Esophagus muscularis mucosa (tissue), 4 donors: Measurements from ENCODE around the gene HOXA9. TPM values are rescaled to one million over a fixed set of nuclear protein-coding genes. Genes with fewer than 3 reads are reported as not detected.
A peak's percentile ranks its signal among the peaks of the same experiment; 100 is the strongest.

Experiments used
- DNase-seq: peaks from one replicate; pipeline ENCODE4 v3.0.0-alpha.2; 2017; ENCODE audit errors: extremely low spot score
- H3K27ac ChIP-seq, 4 donors: fragments of 200-600 bp; sonication (generic); replicated peaks in 1 of 4; 1 replicate in 3 of 4; 2 replicates in 1 of 4; pipeline ENCODE4 v1.5.1; 2016 to 2019; ENCODE audit warnings: mild to moderate bottlenecking in 1 of 4
- H3K27me3 ChIP-seq, 4 donors: fragments of 200-600 bp; sonication (generic); one replicate each; pipeline versions ENCODE4 v1.5.1 to v1.6.0; 2016 to 2019
- H3K36me3 ChIP-seq, 4 donors: fragments of 200-600 bp; sonication (generic); one replicate each; pipeline ENCODE4 v1.5.1; 2016 to 2019
- H3K4me1 ChIP-seq, 4 donors: fragments of 200-600 bp; sonication (generic); one replicate each; pipeline ENCODE4 v1.5.1; 2016 to 2019
- H3K4me3 ChIP-seq, 4 donors: fragments of 200-600 bp; sonication (generic); 1 replicate in 2 of 4; 2 replicates in 2 of 4; pipeline ENCODE4 v1.5.1; 2016 to 2019; ENCODE audit warnings: mild to moderate bottlenecking in 4 of 4, moderate library complexity in 1 of 4
- H3K9me3 ChIP-seq, 4 donors: fragments of 200-600 bp; sonication (generic); 1 replicate in 3 of 4; 2 replicates in 1 of 4; pipeline ENCODE4 v1.5.1; 2016 to 2019
- EP300 ChIP-seq: sonication (generic); formaldehyde crosslinking; IDR thresholded peaks from one replicate; pipeline ENCODE4 v1.6.1; 2017; ENCODE audit warnings: antibody characterized with exemption
- POLR2A ChIP-seq: fragments of 450-650 bp; IDR thresholded peaks from one replicate; pipeline ENCODE4 v1.6.1; 2017; ENCODE audit warnings: antibody characterized with exemption, moderate library complexity, mild to moderate bottlenecking, low read depth
- POLR2AphosphoS5 ChIP-seq, 2 donors: sonication (generic); formaldehyde crosslinking; IDR thresholded peaks; one replicate each; pipeline ENCODE4 v1.6.1; 2017; ENCODE audit warnings: antibody characterized with exemption in 2 of 2
- WGBS: methylation state at CpG from one replicate; pipeline ENCODE4 v1.1.5; 2018; 5-methylcytosine and 5-hydroxymethylcytosine counted together
- intact Hi-C: fragments of 100-400 bp; cut with DNase I; formaldehyde crosslinking; loops from one replicate; pipeline ENCODE4 v1.15.1; 2023
- total RNA-seq, 4 donors: library from RNA; depleted of rRNA; stranded (reverse); fragments of >200 nt; gene quantifications; one replicate each; pipeline versions ENCODE4 v1.1.0 to v1.2.1, GENCODE V29; 2016
- TF ChIP-seq, protein P1 (sequence below), 3 experiments: fragments of 200-600 bp in 2 of 3; fragments of 450-650 bp in 1 of 3; sonication (generic) in 2 of 3; IDR thresholded peaks; one replicate each; pipeline ENCODE4 v1.5.1; 2017 to 2019; ENCODE audit warnings: antibody characterized with exemption in 3 of 3, mild to moderate bottlenecking in 2 of 3, moderate library complexity in 1 of 3

HOXA9 gene
- total RNA-seq, 4 donors from 2014 or later, result 0.50 TPM; not detected in 3

DNA sequence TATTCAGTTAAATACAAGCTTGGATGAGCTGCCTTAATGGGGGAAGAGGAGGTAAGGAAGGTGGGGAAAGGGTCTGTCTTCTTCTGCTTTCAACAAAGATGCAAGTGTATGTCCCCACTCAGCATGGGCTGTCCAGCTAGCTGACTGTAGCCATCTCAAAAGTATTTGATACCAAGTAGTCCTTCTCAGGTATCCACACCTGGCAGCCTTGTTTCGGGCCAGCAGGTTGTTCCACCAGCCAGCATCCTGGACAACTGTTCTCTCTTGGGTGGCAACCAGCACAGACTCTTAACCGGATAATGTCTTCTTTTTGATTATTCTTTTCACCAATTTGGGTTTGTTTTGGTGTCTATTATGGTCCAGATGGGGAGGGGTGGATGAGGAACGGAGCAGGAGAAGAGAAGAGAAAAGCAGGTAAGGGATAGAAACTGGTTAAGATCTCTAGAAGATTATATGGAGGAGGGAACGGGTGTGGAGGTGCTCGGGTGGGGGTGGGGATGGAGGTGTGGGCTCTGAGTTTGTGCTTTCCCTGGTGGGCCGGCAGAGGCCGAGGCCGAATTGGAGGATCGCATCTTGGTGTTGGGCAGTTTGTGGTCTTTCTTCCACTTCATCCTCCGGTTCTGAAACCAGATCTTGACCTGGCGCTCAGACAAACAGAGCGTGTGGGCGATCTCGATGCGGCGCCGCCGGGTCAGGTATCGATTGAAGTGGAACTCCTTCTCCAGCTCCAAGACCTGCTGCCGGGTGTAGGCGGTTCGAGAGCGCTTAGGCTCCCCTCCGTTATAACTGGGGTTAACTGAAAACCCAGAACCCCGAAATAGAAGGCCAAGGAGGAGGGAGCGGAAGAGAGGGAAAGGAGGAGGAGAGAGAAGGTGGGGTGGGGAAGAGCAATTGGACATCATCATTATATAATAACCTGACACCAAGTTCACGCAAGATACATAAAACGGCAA is 36.3 kb downstream of the HOXA9 start:
- peaks cover 10 to 83% (median 81%) of the 10 kb centered on the region in 4 donors for H3K4me1 ChIP-seq
- no peaks in the 10 kb centered on the region for H3K36me3 ChIP-seq
- H3K4me3 ChIP-seq, result peak overlapping the region; percentile 81 to 94 (median 89)
- no peaks in the 10 kb centered on the region for H3K9me3 ChIP-seq
- H3K27ac ChIP-seq, result peak overlapping the region; percentile 96 to 100 (median 99)
- no peaks in the 10 kb centered on the region for H3K27me3 ChIP-seq
- 20% methylated on average over 28 of the region's 28 CpGs for WGBS
- intact Hi-C loops, result no loop called here
- TF ChIP-seq POLR2AphosphoS5 (IDR thresholded peaks at IDR 0.05), result peak in 1 of 2 donors; percentile 3
- TF ChIP-seq, protein P1, sequence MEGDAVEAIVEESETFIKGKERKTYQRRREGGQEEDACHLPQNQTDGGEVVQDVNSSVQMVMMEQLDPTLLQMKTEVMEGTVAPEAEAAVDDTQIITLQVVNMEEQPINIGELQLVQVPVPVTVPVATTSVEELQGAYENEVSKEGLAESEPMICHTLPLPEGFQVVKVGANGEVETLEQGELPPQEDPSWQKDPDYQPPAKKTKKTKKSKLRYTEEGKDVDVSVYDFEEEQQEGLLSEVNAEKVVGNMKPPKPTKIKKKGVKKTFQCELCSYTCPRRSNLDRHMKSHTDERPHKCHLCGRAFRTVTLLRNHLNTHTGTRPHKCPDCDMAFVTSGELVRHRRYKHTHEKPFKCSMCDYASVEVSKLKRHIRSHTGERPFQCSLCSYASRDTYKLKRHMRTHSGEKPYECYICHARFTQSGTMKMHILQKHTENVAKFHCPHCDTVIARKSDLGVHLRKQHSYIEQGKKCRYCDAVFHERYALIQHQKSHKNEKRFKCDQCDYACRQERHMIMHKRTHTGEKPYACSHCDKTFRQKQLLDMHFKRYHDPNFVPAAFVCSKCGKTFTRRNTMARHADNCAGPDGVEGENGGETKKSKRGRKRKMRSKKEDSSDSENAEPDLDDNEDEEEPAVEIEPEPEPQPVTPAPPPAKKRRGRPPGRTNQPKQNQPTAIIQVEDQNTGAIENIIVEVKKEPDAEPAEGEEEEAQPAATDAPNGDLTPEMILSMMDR (IDR thresholded peaks at IDR 0.05), result no peak
- DNase-seq, result no peak

DNA sequence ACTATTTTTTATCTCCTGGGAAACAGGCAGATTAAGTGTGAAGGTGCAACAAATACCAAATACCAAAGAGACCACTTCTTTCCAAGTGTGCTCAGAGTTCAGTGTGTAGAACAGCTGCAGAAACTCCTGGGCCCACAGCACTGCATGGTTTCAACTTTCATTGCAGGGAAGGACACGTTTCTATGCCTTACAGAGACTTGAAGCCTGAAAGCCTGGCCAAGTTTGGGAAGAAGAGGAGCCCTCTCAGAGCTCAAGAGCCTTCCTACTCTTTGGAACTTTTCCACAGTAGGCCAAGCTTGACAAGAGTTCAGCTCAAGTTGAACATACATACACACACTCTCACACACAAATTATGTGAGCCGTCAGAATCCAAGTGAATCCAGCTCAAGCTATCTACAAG is 37.3 kb downstream of the HOXA9 start:
- WGBS, result 30% methylated on average over 2 of the region's 2 CpGs
- intact Hi-C loops, result no loop called here
- peaks cover 20 to 82% (median 81%) of the 10 kb centered on the region in 4 donors for H3K4me1 ChIP-seq
- no peak for DNase-seq
- H3K27ac ChIP-seq, result peak overlapping the region; percentile 96 to 100 (median 99)
- H3K27me3 ChIP-seq, result no peaks in the 10 kb centered on the region
- TF ChIP-seq POLR2AphosphoS5 (IDR thresholded peaks at IDR 0.05), result peak; percentile 60 to 76
- no peak for TF ChIP-seq EP300
- no peaks in the 10 kb centered on the region for H3K36me3 ChIP-seq
- no peaks in the 10 kb centered on the region for H3K9me3 ChIP-seq
- peak overlapping the region in 2 of 4 donors; percentile 1 to 10 for H3K4me3 ChIP-seq

DNA sequence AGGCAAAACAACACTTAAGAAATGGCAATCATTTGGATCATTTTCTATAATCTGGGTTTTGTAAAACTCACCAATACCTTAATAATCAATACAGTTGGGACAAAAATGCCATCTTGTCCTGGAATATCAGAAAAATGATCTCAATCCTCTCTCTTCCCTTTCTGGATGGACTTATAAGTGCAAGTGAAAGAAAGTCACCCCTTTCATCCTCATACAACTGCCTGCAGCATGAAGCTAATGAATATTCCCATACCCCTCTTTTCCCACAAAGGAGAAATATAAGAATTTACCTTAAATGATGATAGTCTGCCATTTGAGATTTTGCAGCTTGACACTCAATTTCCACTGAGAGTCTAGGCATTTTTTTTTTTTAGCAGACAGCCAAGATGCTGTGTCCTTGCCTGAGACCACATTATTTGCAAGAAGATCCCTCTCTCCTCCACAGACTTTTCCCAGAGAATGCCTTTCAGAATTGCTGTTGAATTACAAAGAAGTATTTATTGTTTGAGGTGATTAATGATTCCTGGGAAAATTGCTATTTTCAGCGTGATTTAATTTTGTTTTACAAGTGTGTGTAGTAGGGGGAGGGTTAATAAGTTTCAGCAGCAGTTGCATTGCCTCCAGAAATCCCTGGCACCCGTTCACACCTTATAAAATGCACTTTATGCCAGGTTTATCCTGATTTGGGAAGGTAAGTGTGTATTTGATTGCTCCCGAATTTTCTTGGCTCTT is 38.6 kb downstream of the HOXA9 start:
- Histone ChIP-seq H3K4me1 (peaks cover 21 to 74% (median 73%) of the 10 kb centered on the region in 4 donors), H3K36me3 (no peaks in the 10 kb centered on the region), H3K27me3 (no peaks in the 10 kb centered on the region), H3K4me3 (peak overlapping the region in 1 of 4 donors; percentile 4), H3K9me3 (no peaks in the 10 kb centered on the region), H3K27ac (peak overlapping the region; percentile 96 to 100 (median 99))
- 29% methylated on average over 3 of the region's 3 CpGs for WGBS
- TF ChIP-seq POLR2A (no peak), EP300 (no peak), POLR2AphosphoS5 (IDR thresholded peaks at IDR 0.05) (no peak)
- TF ChIP-seq, protein P1 (IDR thresholded peaks at IDR 0.05), result no peak
- intact Hi-C loops, result no loop called here
- DNase-seq, result no peak

DNA sequence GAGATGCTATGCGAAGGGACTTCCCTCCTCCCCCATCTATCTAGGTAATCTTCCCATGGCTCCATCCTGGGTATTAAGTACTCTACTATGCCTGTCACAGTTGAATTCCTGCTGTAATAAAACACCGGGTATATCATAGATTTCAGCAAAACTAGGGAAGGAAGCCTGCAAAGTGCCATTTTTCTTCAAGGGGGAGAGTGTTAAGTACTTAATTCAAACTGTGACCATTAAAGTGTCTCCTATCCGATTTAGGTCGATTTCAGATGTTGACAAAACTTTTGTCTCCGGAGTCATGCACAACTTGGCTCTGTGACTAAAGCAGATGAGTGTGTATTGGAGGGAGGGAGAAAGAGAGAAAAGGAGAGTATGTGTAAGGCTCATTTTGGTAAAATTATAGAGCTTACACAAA is 39.3 kb downstream of the HOXA9 start:
- Histone ChIP-seq H3K9me3 (no peaks in the 10 kb centered on the region), H3K27ac (peak overlapping the region; percentile 96 to 100 (median 99)), H3K27me3 (no peaks in the 10 kb centered on the region), H3K4me3 (no peak overlapping the region), H3K4me1 (peaks cover 21 to 73% (median 71%) of the 10 kb centered on the region in 4 donors), H3K36me3 (no peaks in the 10 kb centered on the region)
- DNase-seq, result no peak
- no peak for TF ChIP-seq EP300
- TF ChIP-seq, protein P1 (IDR thresholded peaks at IDR 0.05), result no peak
- TF ChIP-seq POLR2A, result no peak
- no peak for TF ChIP-seq POLR2AphosphoS5 (IDR thresholded peaks at IDR 0.05)
- 35% methylated on average over 5 of the region's 5 CpGs for WGBS
- intact Hi-C loops, result no loop called here
